Fibroblast of pulmonary artery (primary cell): ENCODE results near the gene ANO10.

Source experiments
- DNase-seq: peaks from one replicate; pipeline ENCODE4 v3.0.0-alpha.2; 2010; ENCODE audit warnings: low read depth
- H3K4me3 ChIP-seq: replicated peaks from 2 replicates; pipeline ENCODE4 v1.5.1; 2011; ENCODE audit warnings: low read depth, mild to moderate bottlenecking, control low read depth, low read length, moderate library complexity
- TF ChIP-seq, protein P1 (sequence below): IDR thresholded peaks from 2 replicates; pipeline ENCODE4 v1.5.1; 2011; ENCODE audit warnings: mild to moderate bottlenecking, control low read depth, low read length, inconsistent platforms; ENCODE audit errors: missing control alignments

The ANO10 gene

DNA sequence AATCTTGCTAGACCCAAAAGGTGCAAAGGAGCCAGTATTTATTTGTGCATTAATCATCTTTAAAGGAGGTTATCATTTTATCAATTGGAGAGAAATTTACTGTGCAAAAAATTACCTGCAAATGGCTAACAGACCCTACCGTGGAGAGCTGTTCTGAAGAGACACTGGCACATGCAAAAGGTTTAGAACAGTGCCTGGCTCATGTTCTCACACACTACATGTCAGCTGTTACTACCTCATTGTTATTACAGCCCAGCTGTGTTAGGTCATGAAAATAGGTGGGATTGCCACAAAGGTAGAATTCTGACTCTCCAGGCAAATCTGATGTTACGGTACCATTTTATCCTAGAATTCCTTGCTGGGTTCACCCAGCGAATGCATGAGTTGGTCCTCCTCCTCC is 198.2 kb downstream of the ANO10 start:
- no peak for DNase-seq
- TF ChIP-seq, protein P1, sequence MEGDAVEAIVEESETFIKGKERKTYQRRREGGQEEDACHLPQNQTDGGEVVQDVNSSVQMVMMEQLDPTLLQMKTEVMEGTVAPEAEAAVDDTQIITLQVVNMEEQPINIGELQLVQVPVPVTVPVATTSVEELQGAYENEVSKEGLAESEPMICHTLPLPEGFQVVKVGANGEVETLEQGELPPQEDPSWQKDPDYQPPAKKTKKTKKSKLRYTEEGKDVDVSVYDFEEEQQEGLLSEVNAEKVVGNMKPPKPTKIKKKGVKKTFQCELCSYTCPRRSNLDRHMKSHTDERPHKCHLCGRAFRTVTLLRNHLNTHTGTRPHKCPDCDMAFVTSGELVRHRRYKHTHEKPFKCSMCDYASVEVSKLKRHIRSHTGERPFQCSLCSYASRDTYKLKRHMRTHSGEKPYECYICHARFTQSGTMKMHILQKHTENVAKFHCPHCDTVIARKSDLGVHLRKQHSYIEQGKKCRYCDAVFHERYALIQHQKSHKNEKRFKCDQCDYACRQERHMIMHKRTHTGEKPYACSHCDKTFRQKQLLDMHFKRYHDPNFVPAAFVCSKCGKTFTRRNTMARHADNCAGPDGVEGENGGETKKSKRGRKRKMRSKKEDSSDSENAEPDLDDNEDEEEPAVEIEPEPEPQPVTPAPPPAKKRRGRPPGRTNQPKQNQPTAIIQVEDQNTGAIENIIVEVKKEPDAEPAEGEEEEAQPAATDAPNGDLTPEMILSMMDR, result no peak

DNA sequence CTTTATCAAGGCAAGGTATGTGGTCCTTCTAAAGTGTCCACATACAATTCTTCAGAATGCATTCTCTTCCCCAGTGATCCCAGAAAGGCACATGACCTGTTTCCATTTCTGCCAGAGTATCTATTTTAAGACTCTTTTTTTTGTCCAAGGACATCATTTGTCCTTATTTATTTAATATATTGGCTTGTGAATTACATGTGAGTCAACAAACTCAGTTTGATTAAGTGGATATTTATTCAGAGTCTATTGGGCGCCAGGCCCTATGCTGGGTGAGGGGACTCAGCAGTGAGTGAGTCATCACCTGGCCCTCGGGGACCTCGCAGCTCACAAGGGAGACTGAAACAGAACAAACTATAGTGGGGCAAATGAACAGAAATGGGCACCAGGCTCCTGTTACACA is 198.7 kb downstream of the ANO10 start:
- H3K4me3 ChIP-seq, result no peak overlapping the region
- TF ChIP-seq, protein P1, result no peak
- DNase-seq, result peak; percentile 26

More for the DNA sequence above, 198.2 kb downstream of the ANO10 start:
- no peak overlapping the region for H3K4me3 ChIP-seq

DNA sequence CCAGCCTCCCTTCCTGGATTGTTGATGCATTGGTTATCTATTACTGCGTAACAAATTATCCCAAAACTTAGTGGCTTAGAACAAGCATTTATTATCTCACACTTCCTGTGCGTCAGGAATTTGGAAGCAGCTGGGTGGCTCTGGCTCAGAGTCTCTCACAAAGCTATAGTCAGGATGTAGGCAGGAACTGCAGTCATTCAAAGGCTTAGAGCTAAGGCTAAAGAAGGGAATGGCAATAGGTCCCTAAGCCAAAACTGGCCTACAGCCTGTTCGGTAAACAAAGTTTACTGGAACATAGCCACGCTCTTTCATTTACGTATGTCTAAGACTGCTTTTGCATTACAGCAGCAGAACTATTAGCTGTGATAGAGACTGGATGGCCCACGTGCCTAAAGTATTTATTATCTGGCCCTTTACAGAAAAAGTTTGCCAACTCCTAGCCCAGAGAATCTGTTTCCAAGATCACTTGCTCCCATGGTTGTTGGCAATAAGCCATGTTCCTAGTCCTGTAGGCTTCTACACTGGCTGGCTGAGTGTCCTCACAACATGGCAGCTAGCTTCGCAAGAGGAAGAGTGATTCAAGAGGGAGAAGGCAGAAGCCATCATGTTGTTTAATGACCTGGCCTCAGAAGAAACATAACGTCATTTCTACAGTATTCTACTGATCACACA is 203.1 kb downstream of the ANO10 start:
- H3K4me3 ChIP-seq, result no peak overlapping the region
- TF ChIP-seq, protein P1, result no peak
- DNase-seq, result peak; percentile 95

DNA sequence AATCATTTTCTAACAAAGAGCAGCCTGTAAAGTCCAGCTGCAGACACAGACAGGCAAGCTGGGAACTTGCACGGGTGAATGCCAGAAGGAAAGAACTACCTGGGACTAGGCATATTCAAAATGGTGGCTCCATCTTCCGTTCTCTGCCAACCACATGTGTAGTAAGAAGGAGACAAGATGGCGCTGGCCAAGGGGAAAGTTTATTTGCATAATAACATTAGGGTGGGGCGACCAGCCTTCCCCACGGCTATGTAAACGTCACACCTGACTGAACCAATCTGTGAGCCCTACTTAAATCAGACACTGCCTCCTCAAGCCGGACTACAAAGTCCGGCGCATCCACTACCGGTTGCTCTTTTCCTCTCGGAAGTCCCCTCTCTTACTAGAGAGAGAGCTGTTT is 204.7 kb downstream of the ANO10 start:
- no peak for DNase-seq
- TF ChIP-seq, protein P1, result no peak
- H3K4me3 ChIP-seq, result no peak overlapping the region

DNA sequence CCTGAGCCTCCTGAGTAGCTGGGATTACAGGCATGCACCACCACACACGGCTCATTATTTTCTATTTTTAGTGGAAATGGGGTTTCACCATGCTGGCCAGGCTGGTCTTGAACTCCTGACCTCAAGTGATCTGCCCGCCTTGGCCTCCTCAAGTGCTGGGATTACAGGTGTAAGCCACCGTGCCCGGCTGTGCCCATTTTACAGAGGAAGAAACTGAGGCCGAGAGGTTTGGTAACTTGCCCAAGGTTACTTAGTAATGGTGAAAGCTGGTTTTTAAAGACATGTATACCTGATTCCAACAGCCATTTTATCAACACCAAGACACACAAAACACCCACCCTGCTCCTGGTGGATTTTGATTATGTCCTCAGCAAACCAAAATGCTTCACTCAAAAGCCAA is 206.7 kb downstream of the ANO10 start:
- no peak for DNase-seq
- no peak overlapping the region for H3K4me3 ChIP-seq
- TF ChIP-seq, protein P1, result no peak

DNA sequence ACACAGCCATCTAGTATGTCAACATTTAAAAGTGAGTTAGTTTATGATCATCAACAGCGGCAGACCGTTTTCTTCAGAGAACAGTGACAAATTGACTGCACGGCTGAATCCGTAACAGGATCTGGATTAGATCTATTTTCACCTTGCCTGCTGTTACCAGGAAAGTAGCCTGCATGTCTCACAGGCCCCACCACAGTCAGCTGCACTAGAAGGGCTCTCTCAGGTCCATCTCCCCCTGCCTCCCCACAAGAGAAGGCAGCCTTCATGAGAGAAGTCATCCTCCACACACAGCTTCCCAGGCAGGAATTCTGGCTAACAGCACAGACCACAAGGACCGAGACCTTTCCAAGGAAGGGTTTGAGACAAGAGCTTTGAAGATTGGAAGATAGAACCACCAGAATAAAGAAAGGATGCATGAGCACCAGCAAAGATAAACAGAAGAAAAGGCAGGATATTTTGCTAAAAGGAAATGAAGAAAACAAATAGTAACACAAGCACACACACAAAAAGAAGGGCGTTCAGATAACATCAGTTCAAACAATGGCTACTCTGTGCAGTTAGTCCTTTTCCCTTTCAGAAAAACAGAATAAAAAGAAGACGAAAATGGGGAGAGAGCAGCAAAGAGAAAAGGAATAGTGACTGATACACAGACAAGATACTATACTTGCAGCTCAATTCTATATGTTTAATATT is 208.0 kb downstream of the ANO10 start:
- H3K4me3 ChIP-seq, result no peak overlapping the region
- TF ChIP-seq, protein P1, result no peak
- DNase-seq, result peak; percentile 29

DNA sequence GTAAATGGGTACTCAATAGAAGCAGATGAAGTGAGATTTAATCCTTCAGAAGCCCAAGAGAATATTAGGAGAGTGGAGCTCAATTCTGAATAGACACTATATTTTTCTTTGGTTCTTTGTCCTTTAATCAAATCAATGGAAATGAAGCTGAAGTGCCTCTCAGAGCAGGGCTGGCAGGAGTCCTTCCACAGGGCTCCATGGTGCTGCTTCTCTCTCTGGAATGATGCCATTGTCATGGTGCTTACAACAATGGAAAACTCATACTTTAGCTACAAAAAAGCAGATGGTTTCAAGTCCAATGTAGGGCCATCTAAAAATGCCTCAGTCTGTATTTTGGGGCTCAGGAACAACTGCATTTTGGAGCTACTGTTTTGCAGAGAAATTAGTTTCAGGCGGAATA is 210.4 kb downstream of the ANO10 start:
- H3K4me3 ChIP-seq, result no peak overlapping the region
- no peak for DNase-seq
- TF ChIP-seq, protein P1, result no peak
